ENCODE results near the gene ALG14. TPM values are rescaled to one million over a fixed set of nuclear protein-coding genes. Genes with fewer than 3 reads are reported as not detected.

ALG14 gene
- total RNA-seq, 1 donor from 2014 or later: 10.5 TPM

DNA sequence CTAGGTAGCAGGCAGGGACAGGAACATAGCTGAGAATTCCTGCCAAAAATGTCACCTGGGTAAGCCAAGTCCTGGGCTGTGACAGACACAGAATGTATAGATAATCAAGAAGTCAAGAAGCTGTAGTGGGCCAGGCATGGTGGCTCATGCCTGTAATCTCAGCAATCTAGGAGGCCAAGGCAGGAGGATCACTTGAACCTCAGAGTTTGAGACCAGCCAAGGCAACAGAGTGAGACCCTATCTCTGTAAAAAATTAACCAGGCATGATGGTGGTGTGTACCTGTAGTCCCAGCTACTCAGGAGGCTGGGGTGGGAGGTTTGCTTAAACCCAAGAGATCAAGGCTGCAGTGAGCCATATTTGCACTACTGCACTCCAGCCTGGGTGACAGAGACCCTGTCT, 3.3 kb upstream of the ALG14 start:
- no peak for DNase-seq (ENCODE audit: low spot score, unreplicated experiment)
- Mint-ChIP-seq H3K27ac (no peak overlapping the region), H3K4me3 (ENCODE audit: low read depth) (no peak overlapping the region), H3K27me3 (no peaks in the 10 kb centered on the region), H3K4me1 (ENCODE audit: low read depth) (peaks cover 16% of the 10 kb centered on the region), H3K9me3 (ENCODE audit: low read depth) (no peaks in the 10 kb centered on the region), H3K36me3 (ENCODE audit: insufficient read depth) (no peaks in the 10 kb centered on the region)
- TF ChIP-seq, protein P1, sequence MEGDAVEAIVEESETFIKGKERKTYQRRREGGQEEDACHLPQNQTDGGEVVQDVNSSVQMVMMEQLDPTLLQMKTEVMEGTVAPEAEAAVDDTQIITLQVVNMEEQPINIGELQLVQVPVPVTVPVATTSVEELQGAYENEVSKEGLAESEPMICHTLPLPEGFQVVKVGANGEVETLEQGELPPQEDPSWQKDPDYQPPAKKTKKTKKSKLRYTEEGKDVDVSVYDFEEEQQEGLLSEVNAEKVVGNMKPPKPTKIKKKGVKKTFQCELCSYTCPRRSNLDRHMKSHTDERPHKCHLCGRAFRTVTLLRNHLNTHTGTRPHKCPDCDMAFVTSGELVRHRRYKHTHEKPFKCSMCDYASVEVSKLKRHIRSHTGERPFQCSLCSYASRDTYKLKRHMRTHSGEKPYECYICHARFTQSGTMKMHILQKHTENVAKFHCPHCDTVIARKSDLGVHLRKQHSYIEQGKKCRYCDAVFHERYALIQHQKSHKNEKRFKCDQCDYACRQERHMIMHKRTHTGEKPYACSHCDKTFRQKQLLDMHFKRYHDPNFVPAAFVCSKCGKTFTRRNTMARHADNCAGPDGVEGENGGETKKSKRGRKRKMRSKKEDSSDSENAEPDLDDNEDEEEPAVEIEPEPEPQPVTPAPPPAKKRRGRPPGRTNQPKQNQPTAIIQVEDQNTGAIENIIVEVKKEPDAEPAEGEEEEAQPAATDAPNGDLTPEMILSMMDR (IDR thresholded peaks at IDR 0.05; ENCODE audit: unreplicated experiment): no peak

DNA sequence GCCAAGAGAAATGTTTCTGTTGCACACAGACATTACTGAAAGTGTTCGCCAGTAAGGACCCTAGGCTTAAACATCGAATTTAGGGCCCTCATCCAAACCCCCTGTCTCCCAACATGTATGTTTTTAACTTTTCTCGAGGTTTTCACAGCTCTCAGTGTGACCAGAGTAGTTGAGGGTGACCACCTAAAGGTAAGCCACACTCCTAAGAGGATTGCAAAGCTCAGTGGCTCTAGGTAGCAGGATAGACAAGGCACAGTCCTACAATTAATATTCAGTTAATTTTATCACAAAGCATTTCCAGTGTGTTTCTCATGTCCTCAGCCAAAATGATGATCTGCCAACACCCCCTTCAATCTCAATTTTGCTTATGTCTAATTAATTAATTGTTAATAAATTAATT, 695 bp upstream of the ALG14 start:
- Mint-ChIP-seq H3K27ac (peak overlapping the region; percentile 98), H3K27me3 (no peaks in the 10 kb centered on the region), H3K4me1 (ENCODE audit: low read depth) (peaks cover 38% of the 10 kb centered on the region), H3K9me3 (ENCODE audit: low read depth) (no peaks in the 10 kb centered on the region), H3K36me3 (ENCODE audit: insufficient read depth) (no peaks in the 10 kb centered on the region), H3K4me3 (ENCODE audit: low read depth) (peak overlapping the region; percentile 99)
- DNase-seq (ENCODE audit: low spot score, unreplicated experiment): no peak
- TF ChIP-seq, protein P1 (IDR thresholded peaks at IDR 0.05; ENCODE audit: unreplicated experiment): no peak

DNA sequence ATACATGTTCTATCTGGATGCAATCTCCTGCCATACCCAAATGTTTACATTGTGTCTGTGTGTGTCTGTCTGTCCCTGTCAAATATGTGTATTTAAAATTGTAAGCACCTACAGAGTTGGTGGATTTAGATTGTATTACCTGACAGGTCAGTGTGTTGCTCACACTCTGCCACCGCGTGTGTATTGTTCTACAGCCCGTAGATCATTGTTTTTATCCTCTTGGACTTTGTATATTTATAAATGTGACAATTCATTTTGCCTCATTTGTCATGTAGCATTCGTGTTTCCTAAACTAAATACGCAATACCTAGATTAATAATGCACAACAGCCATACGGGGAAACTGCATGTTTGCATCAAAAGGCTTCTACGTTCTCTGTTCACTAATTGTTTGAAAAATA, 634 bp downstream of the ALG14 start:
- peaks cover 46% of the 10 kb centered on the region for H3K4me1 Mint-ChIP-seq (ENCODE audit: low read depth)
- H3K27me3 Mint-ChIP-seq: no peaks in the 10 kb centered on the region
- TF ChIP-seq, protein P1 (IDR thresholded peaks at IDR 0.05; ENCODE audit: unreplicated experiment): no peak
- peak overlapping the region; percentile 99 for H3K4me3 Mint-ChIP-seq (ENCODE audit: low read depth)
- H3K9me3 Mint-ChIP-seq (ENCODE audit: low read depth): no peaks in the 10 kb centered on the region
- peak overlapping the region; percentile 98 for H3K27ac Mint-ChIP-seq
- no peaks in the 10 kb centered on the region for H3K36me3 Mint-ChIP-seq (ENCODE audit: insufficient read depth)
- no peak for DNase-seq (ENCODE audit: low spot score, unreplicated experiment)

DNA sequence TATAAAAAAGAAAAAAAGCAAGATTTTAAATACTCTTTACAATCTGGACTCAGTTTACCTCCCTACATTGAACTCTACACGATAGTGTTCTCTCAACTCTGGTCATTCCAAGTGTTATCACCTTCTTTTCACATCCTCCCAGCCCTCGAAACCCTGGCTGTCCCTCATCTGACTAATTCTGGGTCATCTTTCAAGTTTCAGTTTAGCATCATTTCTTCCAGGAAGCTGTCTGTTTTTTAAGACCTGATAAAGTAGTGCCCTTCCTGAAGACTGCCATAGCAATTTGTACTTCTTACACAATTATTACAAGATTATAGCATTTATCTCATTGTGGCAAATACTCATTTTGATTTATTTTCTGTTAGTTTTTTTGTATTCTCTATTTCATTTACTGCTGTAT, 1.2 kb downstream of the ALG14 start:
- peak overlapping the region; percentile 99 for H3K4me3 Mint-ChIP-seq (ENCODE audit: low read depth)

DNA sequence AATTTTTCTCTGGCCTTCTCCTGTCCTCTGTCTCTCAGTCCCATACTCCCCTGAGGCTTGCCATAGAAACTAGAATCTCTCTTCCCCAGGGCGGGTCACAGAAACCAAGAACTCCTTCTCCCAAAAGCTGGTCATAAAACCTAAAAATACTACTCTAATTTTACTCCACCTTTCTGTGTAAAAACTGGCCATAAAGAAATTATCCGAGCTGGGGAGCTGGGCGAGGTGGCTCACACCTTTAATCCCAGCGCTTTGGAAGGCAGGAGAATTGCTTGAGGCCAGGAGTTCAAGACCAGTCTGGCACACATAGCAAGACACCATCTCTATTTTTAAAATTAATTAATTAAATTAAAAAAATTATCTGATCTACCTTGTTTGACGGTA, 3.0 kb downstream of the ALG14 start:
- peaks cover 4% of the 10 kb centered on the region for H3K36me3 Mint-ChIP-seq (ENCODE audit: insufficient read depth)
- TF ChIP-seq, protein P1 (IDR thresholded peaks at IDR 0.05; ENCODE audit: unreplicated experiment): no peak
- H3K9me3 Mint-ChIP-seq (ENCODE audit: low read depth): no peaks in the 10 kb centered on the region
- H3K4me3 Mint-ChIP-seq (ENCODE audit: low read depth): peak overlapping the region; percentile 20
- peak overlapping the region; percentile 91 for H3K27ac Mint-ChIP-seq
- no peaks in the 10 kb centered on the region for H3K27me3 Mint-ChIP-seq
- H3K4me1 Mint-ChIP-seq (ENCODE audit: low read depth): peaks cover 49% of the 10 kb centered on the region
- DNase-seq (ENCODE audit: low spot score, unreplicated experiment): no peak

More for the DNA sequence above, 1.2 kb downstream of the ALG14 start:
- H3K27ac Mint-ChIP-seq: peak overlapping the region; percentile 98
- no peaks in the 10 kb centered on the region for H3K27me3 Mint-ChIP-seq
- H3K36me3 Mint-ChIP-seq (ENCODE audit: insufficient read depth): no peaks in the 10 kb centered on the region
- TF ChIP-seq, protein P1 (IDR thresholded peaks at IDR 0.05; ENCODE audit: unreplicated experiment): no peak
- H3K9me3 Mint-ChIP-seq (ENCODE audit: low read depth): no peaks in the 10 kb centered on the region
- DNase-seq (ENCODE audit: low spot score, unreplicated experiment): no peak
- peaks cover 46% of the 10 kb centered on the region for H3K4me1 Mint-ChIP-seq (ENCODE audit: low read depth)
